H1 (cell line): Measurements from ENCODE around the gene CCDC137. TPM values are rescaled to one million over a fixed set of nuclear protein-coding genes. Genes with fewer than 3 reads are reported as not detected.

Experiments used
- RNF2 ChIP-seq: fragments of 200-900, 300-1000 bp; sonication (generic); IDR thresholded peaks from 2 replicates; pipeline ENCODE4 v1.7.1; 2016; ENCODE audit warnings: borderline replicate concordance, low read depth, mild to moderate bottlenecking, antibody characterized with exemption, low read length; ENCODE audit not compliant: poor library complexity, severe bottlenecking; ENCODE audit errors: missing control alignments
- polyA plus RNA-seq, 7 experiments: library from polyadenylated mRNA; depleted of rRNA in 3 of 7; stranded (reverse) in 5 of 7; unstranded in 2 of 7; fragments of >200 nt in 5 of 7; fragments of 200-250 nt in 2 of 7; gene quantifications; 1 replicate in 5 of 7; 2 replicates in 1 of 7; 4 replicates in 1 of 7; pipeline versions ENCODE4 v1.2.1 to v1.2.3, GENCODE V29; 2011 to 2013; ENCODE audit warnings: missing spikeins in 2 of 7, mixed read lengths in 2 of 7
- total RNA-seq: library from RNA; stranded (reverse); fragmentation: NEBNext Ultra II Directional; extraction: Animal tissue kit (Norgen Biotek cat#: 25700); gene quantifications from 2 replicates; pipeline ENCODE4 v1.2.1, GENCODE V29; 2021

CCDC137 gene
- total and polyA plus RNA-seq, 2 of the 8 experiments (the other 6 are each of a cell fraction or from before 2014, with no cell fraction given) = 17.6 to 38.6 TPM

- TF ChIP-seq RNF2 = no peak
These were observed 15.6 kb upstream of the CCDC137 start (continued) for GRCh38 chr17:81650951-81651350.
